GM12873 (cell line): ENCODE results near the gene ALG12.

Source experiments
- TF ChIP-seq, protein P1 (sequence below): IDR thresholded peaks from 2 replicates; pipeline ENCODE4 v1.5.1; 2012; ENCODE audit warnings: low read depth, mild to moderate bottlenecking, moderate library complexity, low read length, control low read depth; ENCODE audit not compliant: insufficient read depth; ENCODE audit errors: missing control alignments

ALG12 gene

GRCh38 chr22:49909476-49910205 is 8.6 kb downstream of the ALG12 start:
- TF ChIP-seq, protein P1, sequence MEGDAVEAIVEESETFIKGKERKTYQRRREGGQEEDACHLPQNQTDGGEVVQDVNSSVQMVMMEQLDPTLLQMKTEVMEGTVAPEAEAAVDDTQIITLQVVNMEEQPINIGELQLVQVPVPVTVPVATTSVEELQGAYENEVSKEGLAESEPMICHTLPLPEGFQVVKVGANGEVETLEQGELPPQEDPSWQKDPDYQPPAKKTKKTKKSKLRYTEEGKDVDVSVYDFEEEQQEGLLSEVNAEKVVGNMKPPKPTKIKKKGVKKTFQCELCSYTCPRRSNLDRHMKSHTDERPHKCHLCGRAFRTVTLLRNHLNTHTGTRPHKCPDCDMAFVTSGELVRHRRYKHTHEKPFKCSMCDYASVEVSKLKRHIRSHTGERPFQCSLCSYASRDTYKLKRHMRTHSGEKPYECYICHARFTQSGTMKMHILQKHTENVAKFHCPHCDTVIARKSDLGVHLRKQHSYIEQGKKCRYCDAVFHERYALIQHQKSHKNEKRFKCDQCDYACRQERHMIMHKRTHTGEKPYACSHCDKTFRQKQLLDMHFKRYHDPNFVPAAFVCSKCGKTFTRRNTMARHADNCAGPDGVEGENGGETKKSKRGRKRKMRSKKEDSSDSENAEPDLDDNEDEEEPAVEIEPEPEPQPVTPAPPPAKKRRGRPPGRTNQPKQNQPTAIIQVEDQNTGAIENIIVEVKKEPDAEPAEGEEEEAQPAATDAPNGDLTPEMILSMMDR: no peak

- TF ChIP-seq, protein P1: no peak
Measured at GRCh38 chr22:49907807-49908206, 10.4 kb downstream of the ALG12 start.

- TF ChIP-seq, protein P1: no peak
Measured at GRCh38 chr22:49906799-49907290, 11.4 kb downstream of the ALG12 start.

DNA sequence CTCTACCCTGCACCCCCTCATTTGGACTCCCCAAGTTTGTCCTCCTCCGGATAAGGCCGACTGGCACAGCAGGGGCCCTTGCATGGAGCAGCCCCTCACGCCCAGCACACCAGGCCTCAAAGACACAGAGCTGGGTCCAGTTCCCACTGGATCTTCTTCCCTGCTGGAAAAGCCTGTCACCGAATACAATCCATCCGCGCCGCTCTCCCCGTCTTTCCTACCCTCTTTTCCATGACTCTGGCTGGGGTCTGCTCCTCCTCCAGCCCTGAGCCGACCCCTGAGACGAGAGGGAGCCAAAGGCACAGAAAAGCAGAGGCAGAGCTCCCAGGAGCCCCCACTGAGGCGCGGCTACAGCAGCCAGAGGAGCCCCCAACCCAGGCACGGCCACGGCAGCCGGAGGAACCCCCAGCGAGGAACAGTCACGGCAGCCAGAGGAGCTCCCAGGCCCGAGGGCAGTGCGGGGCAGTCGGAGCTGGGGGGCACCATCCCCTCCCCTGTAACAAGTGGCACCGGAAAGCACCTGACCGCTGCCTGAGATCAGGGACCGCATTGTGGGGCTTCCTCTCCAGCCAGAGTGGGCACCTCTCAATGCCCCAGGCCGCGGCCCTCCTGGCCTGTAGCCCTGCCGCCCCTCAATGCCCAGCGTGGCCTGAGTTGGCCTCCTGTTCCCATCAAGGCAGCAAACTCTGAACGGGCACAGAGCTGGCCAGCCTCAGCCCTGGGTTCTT is 12.0 kb downstream of the ALG12 start:
- TF ChIP-seq, protein P1: no peak

DNA sequence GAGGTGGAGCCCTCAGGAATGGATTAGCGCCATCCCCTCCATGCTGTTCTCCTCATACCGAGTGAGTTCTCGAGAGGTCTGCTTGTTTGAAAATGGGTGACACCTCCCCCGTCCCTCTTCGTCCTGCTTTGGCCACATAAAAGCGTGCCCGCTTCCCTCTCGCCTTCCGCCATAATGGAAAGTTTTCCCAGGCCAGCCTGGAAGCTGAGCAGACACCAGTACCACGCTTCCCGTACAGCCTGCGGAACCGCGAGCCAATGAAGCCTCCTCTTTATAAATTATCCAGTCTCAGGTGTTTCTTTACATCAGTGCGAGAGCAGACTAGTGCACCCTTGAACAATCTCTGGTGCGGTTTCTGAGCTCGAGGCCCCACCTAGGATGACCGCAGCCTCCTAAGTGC is 12.8 kb downstream of the ALG12 start:
- TF ChIP-seq, protein P1: no peak

GRCh38 chr22:49904040-49904369 is 14.2 kb downstream of the ALG12 start:
- TF ChIP-seq, protein P1: no peak

- TF ChIP-seq, protein P1: no peak
Measured at GRCh38 chr22:49903322-49904039, 14.8 kb downstream of the ALG12 start.
